ENCODE data around the gene TBCEL. TPM values are rescaled to one million over a fixed set of nuclear protein-coding genes. Genes with fewer than 3 reads are reported as not detected.
"Not testable (repeated sequence)": the region's sequence is repeated elsewhere in the genome, so short reads cannot be mapped to it uniquely, and the experiment has no call there.

The TBCEL gene
- total RNA-seq, 2 donors from 2014 or later = 17.1 TPM

GRCh38 chr11:121108413-121108812 is 84.5 kb downstream of the TBCEL start:
- Mint-ChIP-seq H3K4me1 (peaks cover 3% of the 10 kb centered on the region), H3K4me3 (no peak overlapping the region), H3K27me3 (peaks cover 16% of the 10 kb centered on the region), H3K27ac (no peak overlapping the region), H3K36me3 (ENCODE audit: low read depth) (peaks cover 9% of the 10 kb centered on the region)
- ATAC-seq (no peak), DNase-seq (no peak)
- H3K9me3 ChIP-seq (ENCODE audit: control insufficient read depth, low read length, poor library complexity, severe bottlenecking) = no peaks in the 10 kb centered on the region

- H3K4me1 Mint-ChIP-seq = peaks cover 3% of the 10 kb centered on the region
- peaks cover 7% of the 10 kb centered on the region for H3K36me3 Mint-ChIP-seq (ENCODE audit: low read depth)
- ATAC-seq = no peak
- H3K9me3 ChIP-seq (ENCODE audit: control insufficient read depth, low read length, poor library complexity, severe bottlenecking) = no peaks in the 10 kb centered on the region
- H3K4me3 Mint-ChIP-seq = no peak overlapping the region
- peaks cover 22% of the 10 kb centered on the region for H3K27me3 Mint-ChIP-seq
- no peak overlapping the region for H3K27ac Mint-ChIP-seq
- DNase-seq = no peak
These were observed 85.6 kb downstream of the TBCEL start for GRCh38 chr11:121109471-121109870.

GRCh38 chr11:121109916-121110586 is 86.1 kb downstream of the TBCEL start:
- Mint-ChIP-seq H3K4me1 (peaks cover 3% of the 10 kb centered on the region), H3K27me3 (peaks cover 18% of the 10 kb centered on the region)

GRCh38 chr11:121110871-121111724 is 87.2 kb downstream of the TBCEL start:
- ATAC-seq = no peak
- peaks cover 27% of the 10 kb centered on the region for H3K27me3 Mint-ChIP-seq
- H3K27ac Mint-ChIP-seq = no peak overlapping the region

More at GRCh38 chr11:121109916-121110586, 86.1 kb downstream of the TBCEL start:
- no peak overlapping the region for H3K4me3 Mint-ChIP-seq
- H3K9me3 ChIP-seq (ENCODE audit: control insufficient read depth, low read length, poor library complexity, severe bottlenecking) = no peaks in the 10 kb centered on the region
- ATAC-seq = no peak
- H3K36me3 Mint-ChIP-seq (ENCODE audit: low read depth) = peaks cover 5% of the 10 kb centered on the region
- no peak overlapping the region for H3K27ac Mint-ChIP-seq
- DNase-seq = no peak

GRCh38 chr11:121112498-121113455 is 88.9 kb downstream of the TBCEL start:
- Mint-ChIP-seq H3K4me1 (peaks cover 3% of the 10 kb centered on the region), H3K27ac (no peak overlapping the region), H3K27me3 (peaks cover 29% of the 10 kb centered on the region), H3K4me3 (no peak overlapping the region), H3K36me3 (ENCODE audit: low read depth) (peaks cover 5% of the 10 kb centered on the region)
- no peaks in the 10 kb centered on the region for H3K9me3 ChIP-seq (ENCODE audit: control insufficient read depth, low read length, poor library complexity, severe bottlenecking)
- DNase-seq = no peak
- peak; percentile 50 for ATAC-seq

More at GRCh38 chr11:121110871-121111724, 87.2 kb downstream of the TBCEL start:
- peaks cover 5% of the 10 kb centered on the region for H3K36me3 Mint-ChIP-seq (ENCODE audit: low read depth)
- no peak overlapping the region for H3K4me3 Mint-ChIP-seq
- no peaks in the 10 kb centered on the region for H3K9me3 ChIP-seq (ENCODE audit: control insufficient read depth, low read length, poor library complexity, severe bottlenecking)
- no peak for DNase-seq
- peaks cover 3% of the 10 kb centered on the region for H3K4me1 Mint-ChIP-seq

GRCh38 chr11:121113611-121114010 is 89.7 kb downstream of the TBCEL start:
- H3K27ac Mint-ChIP-seq = no peak overlapping the region
- peaks cover 3% of the 10 kb centered on the region for H3K4me1 Mint-ChIP-seq
- H3K36me3 Mint-ChIP-seq (ENCODE audit: low read depth) = peaks cover 2% of the 10 kb centered on the region
- DNase-seq (no peak), ATAC-seq (no peak)
- H3K9me3 ChIP-seq (ENCODE audit: control insufficient read depth, low read length, poor library complexity, severe bottlenecking) = no peaks in the 10 kb centered on the region
- no peak overlapping the region for H3K4me3 Mint-ChIP-seq
- H3K27me3 Mint-ChIP-seq = peaks cover 29% of the 10 kb centered on the region

GRCh38 chr11:121115024-121115423 is 91.1 kb downstream of the TBCEL start:
- not testable (repeated sequence) for H3K36me3 Mint-ChIP-seq (ENCODE audit: low read depth); H3K27ac Mint-ChIP-seq; H3K4me1 Mint-ChIP-seq; ATAC-seq; DNase-seq; H3K9me3 ChIP-seq (ENCODE audit: control insufficient read depth, low read length, poor library complexity, severe bottlenecking); H3K4me3 Mint-ChIP-seq
- peaks cover 29% of the 10 kb centered on the region for H3K27me3 Mint-ChIP-seq

GRCh38 chr11:121117788-121118187 is 93.9 kb downstream of the TBCEL start:
- H3K36me3 Mint-ChIP-seq (ENCODE audit: low read depth) = no peaks in the 10 kb centered on the region
- ATAC-seq (no peak), DNase-seq (no peak)
- peaks cover 23% of the 10 kb centered on the region for H3K27me3 Mint-ChIP-seq
- H3K27ac Mint-ChIP-seq = no peak overlapping the region
- no peak overlapping the region for H3K4me3 Mint-ChIP-seq
- H3K9me3 ChIP-seq (ENCODE audit: control insufficient read depth, low read length, poor library complexity, severe bottlenecking) = no peaks in the 10 kb centered on the region
- H3K4me1 Mint-ChIP-seq = no peaks in the 10 kb centered on the region

GRCh38 chr11:121119440-121119839 is 95.5 kb downstream of the TBCEL start:
- H3K27me3 Mint-ChIP-seq = peaks cover 11% of the 10 kb centered on the region
- no peaks in the 10 kb centered on the region for H3K36me3 Mint-ChIP-seq (ENCODE audit: low read depth)
- no peaks in the 10 kb centered on the region for H3K4me1 Mint-ChIP-seq
- DNase-seq (no peak), ATAC-seq (no peak)
- H3K4me3 Mint-ChIP-seq = no peak overlapping the region
- no peaks in the 10 kb centered on the region for H3K9me3 ChIP-seq (ENCODE audit: control insufficient read depth, low read length, poor library complexity, severe bottlenecking)
- H3K27ac Mint-ChIP-seq = no peak overlapping the region

GRCh38 chr11:121122328-121122727 is 98.4 kb downstream of the TBCEL start:
- Mint-ChIP-seq H3K27ac (no peak overlapping the region), H3K36me3 (ENCODE audit: low read depth) (no peaks in the 10 kb centered on the region), H3K27me3 (no peaks in the 10 kb centered on the region), H3K4me1 (no peaks in the 10 kb centered on the region), H3K4me3 (no peak overlapping the region)
- DNase-seq (no peak), ATAC-seq (no peak)
- no peaks in the 10 kb centered on the region for H3K9me3 ChIP-seq (ENCODE audit: control insufficient read depth, low read length, poor library complexity, severe bottlenecking)

GRCh38 chr11:121123496-121124069 is 99.7 kb downstream of the TBCEL start:
- ATAC-seq = no peak
- no peak overlapping the region for H3K27ac Mint-ChIP-seq
- H3K4me3 Mint-ChIP-seq = no peak overlapping the region

GRCh38 chr11:121127809-121128208 is 103.9 kb downstream of the TBCEL start:
- Mint-ChIP-seq H3K36me3 (ENCODE audit: low read depth) (no peaks in the 10 kb centered on the region), H3K27ac (no peak overlapping the region), H3K27me3 (peaks cover 8% of the 10 kb centered on the region)

More at GRCh38 chr11:121123496-121124069, 99.7 kb downstream of the TBCEL start:
- no peaks in the 10 kb centered on the region for H3K9me3 ChIP-seq (ENCODE audit: control insufficient read depth, low read length, poor library complexity, severe bottlenecking)
- Mint-ChIP-seq H3K36me3 (ENCODE audit: low read depth) (no peaks in the 10 kb centered on the region), H3K27me3 (peaks cover 3% of the 10 kb centered on the region), H3K4me1 (no peaks in the 10 kb centered on the region)
- no peak for DNase-seq

More at GRCh38 chr11:121127809-121128208, 103.9 kb downstream of the TBCEL start:
- Mint-ChIP-seq H3K4me3 (no peak overlapping the region), H3K4me1 (no peaks in the 10 kb centered on the region)
- no peak for DNase-seq
- no peaks in the 10 kb centered on the region for H3K9me3 ChIP-seq (ENCODE audit: control insufficient read depth, low read length, poor library complexity, severe bottlenecking)
- no peak for ATAC-seq
